Measurements from ENCODE around the gene OR2A14.

GRCh38 chr7:144100607-144101006, 22.4 kb upstream of the OR2A14 start:
- TF ChIP-seq ZFP3 (CRISPR knock-in tag; IDR thresholded peaks at IDR 0.05) (no peak), ESRRG (CRISPR knock-in tag; IDR thresholded peaks at IDR 0.05) (no peak), PPARA (CRISPR knock-in tag; IDR thresholded peaks at IDR 0.05; ENCODE audit: borderline replicate concordance) (no peak), ISL1 (CRISPR knock-in tag; IDR thresholded peaks at IDR 0.05) (no peak), SNAI2 (CRISPR knock-in tag; IDR thresholded peaks at IDR 0.05) (no peak)
